ENCODE measurements around the gene KRTAP10-11.

The KRTAP10-11 gene

GRCh38 chr21:44612029-44612486 is 34.2 kb upstream of the KRTAP10-11 start, which contains the start of gene KRTAP10-8:
KRTAP10-8 (plus strand) TSS chr21:44612079; CDS start chr21:44612101, 22 bp downstream.
- ChIA-PET POLR2A (no interaction called here), CTCF (no interaction called here)
- TF ChIP-seq, protein P1, sequence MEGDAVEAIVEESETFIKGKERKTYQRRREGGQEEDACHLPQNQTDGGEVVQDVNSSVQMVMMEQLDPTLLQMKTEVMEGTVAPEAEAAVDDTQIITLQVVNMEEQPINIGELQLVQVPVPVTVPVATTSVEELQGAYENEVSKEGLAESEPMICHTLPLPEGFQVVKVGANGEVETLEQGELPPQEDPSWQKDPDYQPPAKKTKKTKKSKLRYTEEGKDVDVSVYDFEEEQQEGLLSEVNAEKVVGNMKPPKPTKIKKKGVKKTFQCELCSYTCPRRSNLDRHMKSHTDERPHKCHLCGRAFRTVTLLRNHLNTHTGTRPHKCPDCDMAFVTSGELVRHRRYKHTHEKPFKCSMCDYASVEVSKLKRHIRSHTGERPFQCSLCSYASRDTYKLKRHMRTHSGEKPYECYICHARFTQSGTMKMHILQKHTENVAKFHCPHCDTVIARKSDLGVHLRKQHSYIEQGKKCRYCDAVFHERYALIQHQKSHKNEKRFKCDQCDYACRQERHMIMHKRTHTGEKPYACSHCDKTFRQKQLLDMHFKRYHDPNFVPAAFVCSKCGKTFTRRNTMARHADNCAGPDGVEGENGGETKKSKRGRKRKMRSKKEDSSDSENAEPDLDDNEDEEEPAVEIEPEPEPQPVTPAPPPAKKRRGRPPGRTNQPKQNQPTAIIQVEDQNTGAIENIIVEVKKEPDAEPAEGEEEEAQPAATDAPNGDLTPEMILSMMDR (IDR thresholded peaks at IDR 0.05; ENCODE audit: insufficient read depth, low read length, missing control alignments), result no peak
- H3K4me3 ChIP-seq (ENCODE audit: low read depth, low read length), result no peak within 1 kb of the TSS
- DNase-seq (ENCODE audit: low read depth, low spot score), result no peak

- TF ChIP-seq, protein P1 (IDR thresholded peaks at IDR 0.05; ENCODE audit: insufficient read depth, low read length, missing control alignments), result no peak
- ChIA-PET POLR2A (no interaction called here), CTCF (no interaction called here)
- DNase-seq (ENCODE audit: low read depth, low spot score), result no peak
- no peak overlapping the region for H3K4me3 ChIP-seq (ENCODE audit: low read depth, low read length)
Observed at GRCh38 chr21:44612669-44613229, 33.5 kb upstream of the KRTAP10-11 start.

DNA sequence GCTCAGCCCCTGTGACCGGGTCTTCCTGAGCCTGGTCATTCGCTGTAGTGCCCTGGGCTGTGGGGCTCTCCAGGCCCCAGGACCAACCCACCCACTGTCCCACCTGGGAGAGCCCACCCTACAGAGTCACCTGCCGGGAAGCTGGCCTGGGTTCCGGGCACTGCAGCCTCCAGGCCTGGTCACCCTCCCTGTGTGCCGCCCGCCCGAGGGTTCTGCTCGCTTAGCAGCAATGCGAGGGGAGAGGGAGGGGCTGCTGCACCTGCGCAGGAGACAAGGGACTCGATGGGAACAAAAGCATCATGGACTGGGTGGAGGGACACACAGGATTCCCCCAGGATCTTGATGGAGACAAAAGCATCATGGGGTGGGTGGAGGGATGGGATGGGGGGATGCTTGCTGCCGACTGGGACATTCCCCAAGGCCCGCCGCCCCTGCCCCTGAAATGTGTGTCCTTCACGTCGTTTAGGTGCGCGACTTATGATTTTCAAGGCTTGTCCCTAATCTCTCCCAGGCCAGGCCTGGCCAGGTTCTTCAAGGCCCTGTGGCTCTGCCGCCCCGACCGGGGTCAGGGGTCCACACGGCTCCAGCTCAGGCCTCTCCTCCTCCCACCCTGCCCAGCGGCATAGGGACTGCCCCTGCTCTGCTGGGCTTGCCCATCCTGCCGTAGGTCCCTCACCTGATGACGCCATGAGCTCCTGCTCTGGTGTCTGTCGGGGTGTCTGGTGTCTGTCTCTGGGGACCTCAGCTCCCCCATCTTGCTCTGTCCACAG is 32.6 kb upstream of the KRTAP10-11 start:
- TF ChIP-seq, protein P1 (IDR thresholded peaks at IDR 0.05; ENCODE audit: insufficient read depth, low read length, missing control alignments), result no peak
- no peak for DNase-seq (ENCODE audit: low read depth, low spot score)
- ChIA-PET CTCF (no interaction called here), POLR2A (no interaction called here)
- no peak overlapping the region for H3K4me3 ChIP-seq (ENCODE audit: low read depth, low read length)

- ChIA-PET POLR2A (no interaction called here), CTCF (interaction anchor here (1.3 kb wide), 1 partner anchor 179 kb away, joined by 3 read pairs; no protein-coding TSS in a partner anchor)
- no peak for DNase-seq (ENCODE audit: low read depth, low spot score)
- no peak overlapping the region for H3K4me3 ChIP-seq (ENCODE audit: low read depth, low read length)
- TF ChIP-seq, protein P1 (IDR thresholded peaks at IDR 0.05; ENCODE audit: insufficient read depth, low read length, missing control alignments), result no peak
Observed at GRCh38 chr21:44614161-44614631, 32.0 kb upstream of the KRTAP10-11 start.

GRCh38 chr21:44614961-44615391 is 31.2 kb upstream of the KRTAP10-11 start:
- TF ChIP-seq, protein P1 (IDR thresholded peaks at IDR 0.05; ENCODE audit: insufficient read depth, low read length, missing control alignments), result no peak
- no peak for DNase-seq (ENCODE audit: low read depth, low spot score)
- no peak overlapping the region for H3K4me3 ChIP-seq (ENCODE audit: low read depth, low read length)
- POLR2A ChIA-PET, result no interaction called here
- CTCF ChIA-PET, result interaction anchor here (1.3 kb wide), 1 partner anchor 178 kb away, joined by 3 read pairs; no protein-coding TSS in a partner anchor

- CTCF ChIA-PET, result interaction anchor here (1.3 kb wide), 1 partner anchor 178 kb away, joined by 3 read pairs; no protein-coding TSS in a partner anchor
- TF ChIP-seq, protein P1 (IDR thresholded peaks at IDR 0.05; ENCODE audit: insufficient read depth, low read length, missing control alignments), result no peak
- DNase-seq (ENCODE audit: low read depth, low spot score), result no peak
- POLR2A ChIA-PET, result no interaction called here
- H3K4me3 ChIP-seq (ENCODE audit: low read depth, low read length), result no peak overlapping the region
Observed at GRCh38 chr21:44615466-44615865, 30.7 kb upstream of the KRTAP10-11 start.

All from AG04449 (cell line).